ENCODE results near the gene TPP2.

Gene TPP2

GRCh38 chr13:102596147-102597028 is at the start of gene TPP2:
TPP2 (plus strand) TSS chr13:102596986; CDS start chr13:102597039, 53 bp downstream.
- Histone ChIP-seq H3K36me3 (ENCODE audit: control insufficient read depth in 2 of 2, insufficient read depth in 2 of 2, low read length in 2 of 2) (no peaks in the 10 kb centered on the region), H3K27ac (ENCODE audit: low read length) (peak within 1 kb of the TSS; percentile 97), H3K9me3 (ENCODE audit: control insufficient read depth in 2 of 2, low read length in 2 of 2) (no peaks in the 10 kb centered on the region), H3K9ac (ENCODE audit: low read length in 2 of 2) (peak within 1 kb of the TSS; percentile 99 to 100), H3K27me3 (ENCODE audit: control insufficient read depth in 1 of 2, insufficient read depth in 2 of 2, low read length in 2 of 2) (no peaks in the 10 kb centered on the region), H3K4me1 (ENCODE audit: control insufficient read depth, insufficient read depth, low read length) (peaks cover 17% of the 10 kb centered on the region), H3K4me3 (ENCODE audit: low read length in 2 of 2) (peak within 1 kb of the TSS; percentile 98)

- no peak overlapping the region for H3K27ac ChIP-seq (ENCODE audit: low read length)
- no peaks in the 10 kb centered on the region for H3K36me3 ChIP-seq (ENCODE audit: control insufficient read depth in 2 of 2, insufficient read depth in 2 of 2, low read length in 2 of 2)
- no peak overlapping the region for H3K4me3 ChIP-seq (ENCODE audit: low read length in 2 of 2)
- no peaks in the 10 kb centered on the region for H3K4me1 ChIP-seq (ENCODE audit: control insufficient read depth, insufficient read depth, low read length)
- H3K27me3 ChIP-seq (ENCODE audit: control insufficient read depth in 1 of 2, insufficient read depth in 2 of 2, low read length in 2 of 2) = no peaks in the 10 kb centered on the region
- H3K9ac ChIP-seq (ENCODE audit: low read length in 2 of 2) = no peak overlapping the region
- H3K9me3 ChIP-seq (ENCODE audit: control insufficient read depth in 2 of 2, low read length in 2 of 2) = no peaks in the 10 kb centered on the region
Observed at GRCh38 chr13:102548811-102549210, 48.0 kb upstream of the TPP2 start.

- no peaks in the 10 kb centered on the region for H3K9me3 ChIP-seq (ENCODE audit: control insufficient read depth in 2 of 2, low read length in 2 of 2)
- H3K4me3 ChIP-seq (ENCODE audit: low read length in 2 of 2) = no peak overlapping the region
- H3K4me1 ChIP-seq (ENCODE audit: control insufficient read depth, insufficient read depth, low read length) = no peaks in the 10 kb centered on the region
- H3K27me3 ChIP-seq (ENCODE audit: control insufficient read depth in 1 of 2, insufficient read depth in 2 of 2, low read length in 2 of 2) = no peaks in the 10 kb centered on the region
- no peak overlapping the region for H3K27ac ChIP-seq (ENCODE audit: low read length)
- H3K36me3 ChIP-seq (ENCODE audit: control insufficient read depth in 2 of 2, insufficient read depth in 2 of 2, low read length in 2 of 2) = no peaks in the 10 kb centered on the region
- no peak overlapping the region for H3K9ac ChIP-seq (ENCODE audit: low read length in 2 of 2)
Observed at GRCh38 chr13:102550507-102550906, 46.3 kb upstream of the TPP2 start.

GRCh38 chr13:102555914-102556553 is 40.8 kb upstream of the TPP2 start:
- no peaks in the 10 kb centered on the region for H3K27me3 ChIP-seq (ENCODE audit: control insufficient read depth in 1 of 2, insufficient read depth in 2 of 2, low read length in 2 of 2)
- H3K4me3 ChIP-seq (ENCODE audit: low read length in 2 of 2) = no peak overlapping the region
- no peak overlapping the region for H3K27ac ChIP-seq (ENCODE audit: low read length)
- no peak overlapping the region for H3K9ac ChIP-seq (ENCODE audit: low read length in 2 of 2)
- no peaks in the 10 kb centered on the region for H3K9me3 ChIP-seq (ENCODE audit: control insufficient read depth in 2 of 2, low read length in 2 of 2)
- no peaks in the 10 kb centered on the region for H3K36me3 ChIP-seq (ENCODE audit: control insufficient read depth in 2 of 2, insufficient read depth in 2 of 2, low read length in 2 of 2)
- H3K4me1 ChIP-seq (ENCODE audit: control insufficient read depth, insufficient read depth, low read length) = no peaks in the 10 kb centered on the region

GRCh38 chr13:102556806-102557205 is 40.0 kb upstream of the TPP2 start:
- H3K4me1 ChIP-seq (ENCODE audit: control insufficient read depth, insufficient read depth, low read length) = no peaks in the 10 kb centered on the region
- H3K4me3 ChIP-seq (ENCODE audit: low read length in 2 of 2) = no peak overlapping the region
- no peaks in the 10 kb centered on the region for H3K36me3 ChIP-seq (ENCODE audit: control insufficient read depth in 2 of 2, insufficient read depth in 2 of 2, low read length in 2 of 2)
- H3K9ac ChIP-seq (ENCODE audit: low read length in 2 of 2) = no peak overlapping the region
- no peaks in the 10 kb centered on the region for H3K9me3 ChIP-seq (ENCODE audit: control insufficient read depth in 2 of 2, low read length in 2 of 2)
- no peak overlapping the region for H3K27ac ChIP-seq (ENCODE audit: low read length)
- H3K27me3 ChIP-seq (ENCODE audit: control insufficient read depth in 1 of 2, insufficient read depth in 2 of 2, low read length in 2 of 2) = no peaks in the 10 kb centered on the region

GRCh38 chr13:102558029-102558428 is 38.8 kb upstream of the TPP2 start:
- Histone ChIP-seq H3K27me3 (ENCODE audit: control insufficient read depth in 1 of 2, insufficient read depth in 2 of 2, low read length in 2 of 2) (no peaks in the 10 kb centered on the region), H3K36me3 (ENCODE audit: control insufficient read depth in 2 of 2, insufficient read depth in 2 of 2, low read length in 2 of 2) (no peaks in the 10 kb centered on the region), H3K27ac (ENCODE audit: low read length) (no peak overlapping the region), H3K4me3 (ENCODE audit: low read length in 2 of 2) (no peak overlapping the region), H3K9me3 (ENCODE audit: control insufficient read depth in 2 of 2, low read length in 2 of 2) (no peaks in the 10 kb centered on the region), H3K9ac (ENCODE audit: low read length in 2 of 2) (no peak overlapping the region), H3K4me1 (ENCODE audit: control insufficient read depth, insufficient read depth, low read length) (no peaks in the 10 kb centered on the region)

GRCh38 chr13:102561933-102562332 is 34.9 kb upstream of the TPP2 start:
- Histone ChIP-seq H3K27me3 (ENCODE audit: control insufficient read depth in 1 of 2, insufficient read depth in 2 of 2, low read length in 2 of 2) (no peaks in the 10 kb centered on the region), H3K4me3 (ENCODE audit: low read length in 2 of 2) (no peak overlapping the region), H3K36me3 (ENCODE audit: control insufficient read depth in 2 of 2, insufficient read depth in 2 of 2, low read length in 2 of 2) (no peaks in the 10 kb centered on the region), H3K9me3 (ENCODE audit: control insufficient read depth in 2 of 2, low read length in 2 of 2) (no peaks in the 10 kb centered on the region), H3K9ac (ENCODE audit: low read length in 2 of 2) (no peak overlapping the region), H3K27ac (ENCODE audit: low read length) (no peak overlapping the region), H3K4me1 (ENCODE audit: control insufficient read depth, insufficient read depth, low read length) (no peaks in the 10 kb centered on the region)

GRCh38 chr13:102563267-102563666 is 33.5 kb upstream of the TPP2 start:
- H3K4me1 ChIP-seq (ENCODE audit: control insufficient read depth, insufficient read depth, low read length) = no peaks in the 10 kb centered on the region

GRCh38 chr13:102564564-102564963 is 32.2 kb upstream of the TPP2 start:
- Histone ChIP-seq H3K4me3 (ENCODE audit: low read length in 2 of 2) (no peak overlapping the region), H3K9ac (ENCODE audit: low read length in 2 of 2) (no peak overlapping the region), H3K36me3 (ENCODE audit: control insufficient read depth in 2 of 2, insufficient read depth in 2 of 2, low read length in 2 of 2) (no peaks in the 10 kb centered on the region), H3K27me3 (ENCODE audit: control insufficient read depth in 1 of 2, insufficient read depth in 2 of 2, low read length in 2 of 2) (no peaks in the 10 kb centered on the region), H3K27ac (ENCODE audit: low read length) (no peak overlapping the region), H3K4me1 (ENCODE audit: control insufficient read depth, insufficient read depth, low read length) (no peaks in the 10 kb centered on the region), H3K9me3 (ENCODE audit: control insufficient read depth in 2 of 2, low read length in 2 of 2) (no peaks in the 10 kb centered on the region)

More at GRCh38 chr13:102563267-102563666, 33.5 kb upstream of the TPP2 start:
- no peak overlapping the region for H3K27ac ChIP-seq (ENCODE audit: low read length)
- no peaks in the 10 kb centered on the region for H3K27me3 ChIP-seq (ENCODE audit: control insufficient read depth in 1 of 2, insufficient read depth in 2 of 2, low read length in 2 of 2)
- H3K9ac ChIP-seq (ENCODE audit: low read length in 2 of 2) = no peak overlapping the region
- no peaks in the 10 kb centered on the region for H3K36me3 ChIP-seq (ENCODE audit: control insufficient read depth in 2 of 2, insufficient read depth in 2 of 2, low read length in 2 of 2)
- no peak overlapping the region for H3K4me3 ChIP-seq (ENCODE audit: low read length in 2 of 2)
- no peaks in the 10 kb centered on the region for H3K9me3 ChIP-seq (ENCODE audit: control insufficient read depth in 2 of 2, low read length in 2 of 2)

GRCh38 chr13:102566513-102566912 is 30.3 kb upstream of the TPP2 start:
- Histone ChIP-seq H3K27ac (ENCODE audit: low read length) (no peak overlapping the region), H3K9me3 (ENCODE audit: control insufficient read depth in 2 of 2, low read length in 2 of 2) (no peaks in the 10 kb centered on the region), H3K36me3 (ENCODE audit: control insufficient read depth in 2 of 2, insufficient read depth in 2 of 2, low read length in 2 of 2) (no peaks in the 10 kb centered on the region), H3K9ac (ENCODE audit: low read length in 2 of 2) (no peak overlapping the region), H3K27me3 (ENCODE audit: control insufficient read depth in 1 of 2, insufficient read depth in 2 of 2, low read length in 2 of 2) (no peaks in the 10 kb centered on the region), H3K4me3 (ENCODE audit: low read length in 2 of 2) (no peak overlapping the region), H3K4me1 (ENCODE audit: control insufficient read depth, insufficient read depth, low read length) (no peaks in the 10 kb centered on the region)

- Histone ChIP-seq H3K27ac (ENCODE audit: low read length) (no peak overlapping the region), H3K4me3 (ENCODE audit: low read length in 2 of 2) (no peak overlapping the region), H3K36me3 (ENCODE audit: control insufficient read depth in 2 of 2, insufficient read depth in 2 of 2, low read length in 2 of 2) (no peaks in the 10 kb centered on the region), H3K9ac (ENCODE audit: low read length in 2 of 2) (no peak overlapping the region), H3K4me1 (ENCODE audit: control insufficient read depth, insufficient read depth, low read length) (no peaks in the 10 kb centered on the region), H3K27me3 (ENCODE audit: control insufficient read depth in 1 of 2, insufficient read depth in 2 of 2, low read length in 2 of 2) (no peaks in the 10 kb centered on the region), H3K9me3 (ENCODE audit: control insufficient read depth in 2 of 2, low read length in 2 of 2) (no peaks in the 10 kb centered on the region)
Observed at GRCh38 chr13:102567857-102568256, 28.9 kb upstream of the TPP2 start.

Data from stomach smooth muscle (tissue), 2 donors.